ENCODE data around the gene DNASE2.

Gene DNASE2

GRCh38 chr19:12885749-12886650, 4.8 kb upstream of the DNASE2 start:
- DNase-seq: no peak

- DNase-seq: peak; percentile 21
Observed at GRCh38 chr19:12884926-12885748, 3.9 kb upstream of the DNASE2 start.

- DNase-seq: no peak
Observed at GRCh38 chr19:12884627-12884925, 3.3 kb upstream of the DNASE2 start.

GRCh38 chr19:12884202-12884601, 3.0 kb upstream of the DNASE2 start:
- no peak for DNase-seq

- no peak for DNase-seq
Observed at GRCh38 chr19:12882589-12882988, 1.3 kb upstream of the DNASE2 start.

GRCh38 chr19:12880551-12881171, 588 bp downstream of the DNASE2 start:
- DNase-seq: no peak

GRCh38 chr19:12875086-12875485, 6.2 kb downstream of the DNASE2 start:
- no peak for DNase-seq

- no peak for DNase-seq
Observed at GRCh38 chr19:12873891-12874745, 7.1 kb downstream of the DNASE2 start.

- DNase-seq: peak; percentile 27
Observed at GRCh38 chr19:12872941-12873890, 8.0 kb downstream of the DNASE2 start.

GRCh38 chr19:12872255-12872654, 9.0 kb downstream of the DNASE2 start:
- no peak for DNase-seq

GRCh38 chr19:12871681-12872080, 9.6 kb downstream of the DNASE2 start:
- no peak for DNase-seq

GRCh38 chr19:12868540-12869112, 12.6 kb downstream of the DNASE2 start:
- DNase-seq: no peak

GRCh38 chr19:12867120-12868099, 13.8 kb downstream of the DNASE2 start:
- DNase-seq: peak; percentile 66

- DNase-seq: no peak
Observed at GRCh38 chr19:12866416-12867119, 14.7 kb downstream of the DNASE2 start.

- no peak for DNase-seq
Observed at GRCh38 chr19:12865746-12866415, 15.4 kb downstream of the DNASE2 start.

- no peak for DNase-seq
Observed at GRCh38 chr19:12864721-12865715, 16.2 kb downstream of the DNASE2 start.

- DNase-seq: no peak
Observed at GRCh38 chr19:12864143-12864542, 17.1 kb downstream of the DNASE2 start.

Data from fibroblast of upper back skin (primary cell).